ENCODE data around the gene TRIM45. TPM values are rescaled to one million over a fixed set of nuclear protein-coding genes. Genes with fewer than 3 reads are reported as not detected.

Gene TRIM45
- total and polyA plus RNA-seq, 2 of the 4 experiments (the other 2 are of a cell fraction): 2.0 to 5.1 TPM

DNA sequence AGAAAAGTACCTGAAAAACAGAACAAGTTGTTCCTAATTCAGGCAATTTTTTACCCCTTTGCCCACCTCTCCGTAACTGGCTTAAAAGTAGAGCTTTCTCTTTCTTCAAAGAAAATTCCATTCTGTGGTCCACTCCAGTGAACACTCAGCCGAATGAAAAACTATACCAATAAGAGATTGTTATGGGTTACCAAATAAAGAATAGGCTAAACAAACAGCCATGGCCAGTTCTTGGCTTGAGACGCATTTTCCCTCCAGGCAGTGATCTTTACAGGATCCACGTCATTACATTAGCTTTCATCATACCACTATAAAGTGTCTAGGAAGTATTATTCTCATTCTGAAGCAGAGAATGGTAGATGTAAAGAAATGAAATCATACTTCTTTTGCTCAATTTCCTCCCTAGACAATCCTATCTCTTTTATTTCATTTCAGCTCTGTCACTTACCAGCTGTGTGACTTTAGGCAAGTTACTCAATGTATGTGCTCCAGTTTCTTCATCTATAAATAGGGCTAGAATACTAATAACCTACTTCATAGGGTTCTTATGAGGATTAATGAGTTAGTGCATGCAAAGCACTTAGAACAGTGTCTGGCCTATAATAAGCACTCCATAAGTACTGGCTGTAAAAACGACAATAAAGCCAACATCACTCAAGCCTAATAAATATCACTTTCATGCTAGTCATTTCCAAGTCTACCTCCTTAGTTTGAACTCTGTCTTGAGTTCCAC lies 26.5 kb upstream of the TRIM45 start:
- CTCF ChIA-PET: interaction anchor here (0.9 to 1.1 kb wide), 2 partner anchors 8 to 16 kb away, joined by 3 read pairs; no protein-coding TSS in a partner anchor
- WGBS, 2 experiments (ENCODE audit: extremely low coverage in 2 of 2, insufficient read length in 1 of 2): no CpG with 5 or more reads among the region's 5 CpGs
- Histone ChIP-seq H3K4me2 (ENCODE audit: low read depth, low read length) (no peak overlapping the region), H3K27ac (ENCODE audit: insufficient read depth, low read length) (no peak overlapping the region), H3K9ac (ENCODE audit: low read depth, low read length) (no peak overlapping the region), H3K18ac (ENCODE audit: low read depth, low read length) (peak overlapping the region; percentile 9; the same call in 1 of the 2 replicates), H3K79me1 (ENCODE audit: low read depth in 1 of 2, low read length in 2 of 2) (no peaks in the 10 kb centered on the region), H3K23ac (ENCODE audit: low read depth, low read length) (no peak overlapping the region), H3K9me3 (ENCODE audit: control insufficient read depth, insufficient read depth, low read length) (no peaks in the 10 kb centered on the region), H3K4me3 (ENCODE audit: insufficient read depth, low read depth, low read length) (no peak overlapping the region), H2BK15ac (ENCODE audit: low read depth, low read length) (peak overlapping the region; percentile 40; the same call in 1 of the 3 replicates), H4K8ac (ENCODE audit: low read depth in 2 of 2, low read length in 2 of 2) (peak overlapping the region; percentile 8 to 59; a peak in 3 of 4 replicates), H2AK5ac (ENCODE audit: low read depth, low read length) (no peak overlapping the region; the same call in 1 of the 2 replicates), H3K14ac (replicated peaks; ENCODE audit: low read depth, low read length) (0 out of 2 replicates have a peak overlapping the region, but pooled peaks have one; percentile 17), H2AK9ac (replicated peaks; ENCODE audit: low read depth, low read length, poor library complexity) (no peak overlapping the region), H4K20me1 (ENCODE audit: insufficient read depth, low read length) (no peaks in the 10 kb centered on the region), H3K27me3 (ENCODE audit: control insufficient read depth, insufficient read depth, low read length) (no peaks in the 10 kb centered on the region), H2BK5ac (ENCODE audit: low read depth, low read length, poor library complexity, severe bottlenecking) (peak overlapping the region; percentile 15), H4K5ac (ENCODE audit: low read depth, low read length) (no peak overlapping the region), H3K4me1 (ENCODE audit: control insufficient read depth, insufficient read depth, low read length) (peaks cover 10% of the 10 kb centered on the region), H2BK120ac (ENCODE audit: low read depth, low read length) (peak overlapping the region; percentile 74), H3K56ac (ENCODE audit: extremely low read depth, insufficient read depth, low read length) (no peak overlapping the region), H2BK20ac (ENCODE audit: low read depth, low read length) (peak overlapping the region; percentile 83; the same call in 1 of the 2 replicates), H3K4ac (ENCODE audit: low read depth, low read length) (peak overlapping the region; percentile 80; the same call in 1 of the 2 replicates), H2AFZ (replicated peaks; ENCODE audit: low read length, poor library complexity) (no peak overlapping the region), H4K91ac (ENCODE audit: insufficient read depth, low read depth, low read length) (peak overlapping the region; percentile 62; the same call in 1 of the 2 replicates), H3K9me1 (ENCODE audit: insufficient read depth, low read length) (peaks cover 10% of the 10 kb centered on the region), H3K36me3 (ENCODE audit: control insufficient read depth, insufficient read depth, low read length) (no peaks in the 10 kb centered on the region)
- no TSS peak for BruUV-seq (replicated peaks)
- DNase-seq: peak; percentile 80
- dilution Hi-C loops (cut with HindIII; ENCODE audit: low sequenced_read_pairs, unreplicated experiment): no loop called here
- POLR2A ChIA-PET (ENCODE audit: unreplicated experiment): no interaction called here
- peak; percentile 17; the same call in 1 of the 2 replicates for TF ChIP-seq CEBPB (IDR thresholded peaks at IDR 0.05; ENCODE audit: low read depth, low read length)
- TF ChIP-seq FOS (IDR thresholded peaks at IDR 0.05; ENCODE audit: low read depth, low read length): no peak
- no peak for TF ChIP-seq BHLHE40 (IDR thresholded peaks at IDR 0.05; ENCODE audit: low read depth, low read length)
- TF ChIP-seq MAZ (IDR thresholded peaks at IDR 0.05; ENCODE audit: borderline replicate concordance, low read depth, low read length): no peak
- peak; percentile 21 for ATAC-seq (ENCODE audit: low read depth)
- in situ Hi-C loops (cut with MboI; ENCODE audit: low sequenced_read_pairs): no loop called here
- intact Hi-C loops (cut with micrococcal nuclease): loop anchor here (10.0 kb wide), 1 partner anchor 217 kb away; the partner anchor contains the start of gene MAN1A2

Data from IMR-90 (cell line).